ENCODE data around the gene ENPP1.

ENPP1 gene

DNA sequence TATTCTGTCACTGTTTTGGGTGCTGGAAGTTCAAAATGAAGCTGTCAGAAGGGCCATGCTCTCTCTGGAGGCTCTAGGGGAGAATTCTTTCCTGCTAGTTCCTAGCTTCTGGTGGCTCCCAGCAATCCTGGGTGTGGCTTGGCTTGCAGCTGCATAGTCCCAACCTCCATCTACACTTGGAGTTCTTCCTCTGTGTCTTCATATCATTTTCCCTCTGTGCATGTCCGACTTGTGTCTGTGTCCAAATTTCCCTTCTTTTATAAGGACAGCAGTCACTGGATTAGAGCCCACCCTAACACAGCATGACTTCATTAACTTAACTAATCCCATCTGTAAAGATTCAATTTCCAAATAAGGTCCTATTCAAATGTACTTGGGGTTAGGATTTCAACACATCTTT, 23.3 kb upstream of the ENPP1 start:
- DNase-seq (ENCODE audit: low read depth in 2 of 2): peak; percentile 35 to 41

DNA sequence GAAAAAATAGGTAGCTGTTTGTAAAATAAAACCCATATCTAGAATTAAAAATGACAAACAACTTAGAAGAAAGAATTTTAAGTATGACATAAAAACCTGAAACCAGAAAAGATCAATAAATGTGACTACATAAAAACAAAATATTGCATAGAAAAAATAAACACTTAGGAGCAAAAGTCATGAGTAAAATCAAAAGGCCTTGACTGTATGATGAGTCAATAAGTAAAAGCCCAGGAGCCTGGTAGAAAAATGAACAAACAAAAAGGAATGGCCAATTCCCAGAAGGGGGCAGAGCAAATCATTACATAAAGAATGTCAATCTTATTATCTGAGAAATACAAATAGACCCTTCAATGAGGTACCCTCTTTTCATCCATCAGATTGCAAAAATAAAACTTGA, 20.7 kb upstream of the ENPP1 start:
- DNase-seq (ENCODE audit: low read depth in 2 of 2): no peak

DNA sequence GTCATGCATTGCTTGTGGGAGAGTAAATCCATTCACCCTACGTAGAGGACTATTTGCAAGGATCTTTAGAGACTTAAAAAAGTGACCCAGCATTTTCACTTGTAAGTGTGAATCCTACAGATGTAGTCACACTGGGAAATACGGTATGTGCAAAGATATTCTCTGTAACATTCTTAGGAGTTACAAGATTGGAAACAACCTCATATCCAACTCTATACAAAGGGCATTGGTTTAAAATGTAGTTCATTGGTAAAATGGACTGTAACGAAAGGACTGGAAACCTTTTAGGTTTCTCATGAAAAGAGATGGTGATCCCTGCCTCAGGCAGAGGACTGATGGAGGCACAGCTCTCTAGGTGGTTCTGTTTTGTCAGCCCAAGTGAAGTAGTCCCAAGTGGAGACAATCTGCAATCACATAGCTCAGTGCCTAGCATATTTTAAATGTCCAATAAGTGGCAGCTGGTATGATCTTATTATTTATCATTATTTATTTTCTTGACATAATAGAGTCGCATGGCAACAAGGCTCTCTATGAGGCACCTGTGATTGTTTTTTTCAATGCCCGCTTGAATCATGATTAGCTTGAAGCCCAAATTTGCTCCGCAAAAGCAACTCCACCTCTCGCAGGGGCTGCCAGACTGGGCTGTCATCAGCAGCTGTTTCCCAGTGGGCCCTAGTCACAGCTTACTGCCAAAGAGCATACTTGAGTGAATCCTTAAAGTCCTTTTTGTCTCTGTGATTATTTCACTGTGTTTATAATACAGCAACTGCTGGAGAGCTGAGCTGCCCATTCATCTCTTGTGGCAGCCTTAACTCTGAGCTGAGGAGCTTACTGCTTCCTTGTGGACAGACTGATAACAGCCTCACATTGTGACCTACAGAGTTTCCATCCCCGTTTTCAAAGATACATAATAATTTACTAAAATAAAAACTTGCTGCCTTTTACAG, 19.8 kb upstream of the ENPP1 start:
- no peak for DNase-seq (ENCODE audit: low read depth in 2 of 2)

DNA sequence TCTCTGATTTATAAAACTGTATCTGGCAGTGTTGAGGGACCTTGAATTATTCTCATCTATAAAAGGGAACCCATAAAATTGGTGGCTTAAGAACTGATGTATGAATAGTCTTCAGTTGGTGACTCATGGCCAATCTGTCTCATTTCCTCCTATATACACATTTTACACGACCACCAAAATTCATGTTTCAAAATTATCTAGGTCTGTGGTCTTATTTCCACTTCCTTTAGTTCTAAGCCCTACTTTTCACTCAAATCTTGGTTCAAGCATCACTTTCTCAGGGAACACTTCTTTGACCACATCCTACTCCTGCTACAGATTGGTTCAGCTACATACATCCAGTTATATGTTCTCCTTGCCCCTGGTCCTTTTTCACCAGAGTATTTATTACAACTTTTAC, 18.6 kb upstream of the ENPP1 start:
- no peak for DNase-seq (ENCODE audit: low read depth in 2 of 2)

DNA sequence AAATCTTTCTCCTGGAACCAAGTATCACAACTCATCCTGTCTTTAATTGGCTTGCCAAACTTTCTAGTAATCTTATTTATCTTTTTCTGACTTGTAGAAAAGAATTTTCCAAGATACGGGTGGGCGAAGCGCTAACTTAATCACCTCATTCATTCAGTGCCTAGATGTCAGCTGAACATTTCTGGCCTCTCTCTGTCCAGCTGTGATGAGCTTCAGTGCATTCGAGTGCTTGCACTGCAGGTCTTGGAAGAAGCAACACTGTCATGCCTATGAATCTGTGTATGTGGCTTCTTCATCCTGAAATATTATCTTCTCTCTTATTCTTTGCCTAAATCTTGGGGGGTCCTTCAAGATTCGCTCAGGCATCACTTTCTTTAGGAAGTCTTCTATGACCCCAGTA, 16.3 kb upstream of the ENPP1 start:
- no peak for DNase-seq (ENCODE audit: low read depth in 2 of 2)

DNA sequence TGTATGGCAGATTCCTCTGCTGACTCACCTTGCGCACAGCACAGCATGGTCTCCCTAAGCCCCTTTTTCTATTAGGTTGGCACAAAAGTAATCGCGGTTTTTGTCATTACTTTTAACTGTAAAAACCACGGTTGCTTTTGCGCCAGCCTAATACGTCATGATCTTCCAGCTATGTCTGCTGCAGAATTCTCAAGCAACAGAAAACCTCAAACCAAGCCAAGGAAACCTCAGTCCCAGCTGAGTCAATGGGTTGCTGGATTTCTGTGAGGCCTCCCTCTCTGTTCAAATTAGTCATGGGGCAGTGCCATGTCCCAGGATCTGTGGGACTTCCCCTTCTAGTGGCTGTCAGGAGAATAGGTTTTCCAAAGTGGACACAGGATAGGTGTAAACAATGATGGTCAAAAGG, 15.7 kb upstream of the ENPP1 start:
- no peak for DNase-seq (ENCODE audit: low read depth in 2 of 2)

DNA sequence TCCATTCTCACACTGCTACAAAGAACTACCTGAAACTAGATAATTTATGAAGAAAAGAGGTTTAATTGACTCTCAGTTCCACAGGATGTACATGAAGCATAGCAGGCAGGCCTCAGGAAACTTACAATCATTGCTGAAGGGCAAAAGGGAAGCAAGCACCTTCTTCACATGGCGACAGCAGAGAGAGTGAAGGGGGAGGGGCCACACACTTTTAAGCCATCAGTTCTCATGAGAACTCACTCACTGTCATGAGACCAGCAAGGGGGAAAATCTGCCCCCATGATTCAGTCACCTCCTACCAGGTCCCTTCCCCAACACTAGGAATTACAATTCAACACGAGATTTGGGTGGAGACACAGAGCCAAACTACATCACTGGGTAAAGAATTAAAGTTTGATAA, 12.5 kb upstream of the ENPP1 start:
- DNase-seq (ENCODE audit: low read depth in 2 of 2): no peak

DNA sequence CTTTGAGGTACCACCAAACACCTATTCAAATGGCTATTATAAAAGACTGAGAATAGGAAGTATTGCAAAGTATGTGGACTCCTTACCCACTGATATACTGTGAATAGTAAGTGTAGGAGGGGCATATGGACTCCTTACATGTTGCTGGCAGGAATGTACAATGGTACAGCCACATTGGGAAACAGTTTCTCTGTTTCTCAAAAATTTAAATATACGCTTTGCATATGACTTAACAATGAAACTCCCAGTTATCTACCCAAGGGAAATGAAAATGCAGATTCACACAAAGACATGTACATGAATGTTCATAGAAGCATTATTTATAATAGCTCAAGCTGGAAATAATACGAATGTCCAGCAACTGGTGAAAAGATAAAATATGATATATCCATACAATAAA, 5.5 kb upstream of the ENPP1 start:
- DNase-seq (ENCODE audit: low read depth in 2 of 2): no peak

DNA sequence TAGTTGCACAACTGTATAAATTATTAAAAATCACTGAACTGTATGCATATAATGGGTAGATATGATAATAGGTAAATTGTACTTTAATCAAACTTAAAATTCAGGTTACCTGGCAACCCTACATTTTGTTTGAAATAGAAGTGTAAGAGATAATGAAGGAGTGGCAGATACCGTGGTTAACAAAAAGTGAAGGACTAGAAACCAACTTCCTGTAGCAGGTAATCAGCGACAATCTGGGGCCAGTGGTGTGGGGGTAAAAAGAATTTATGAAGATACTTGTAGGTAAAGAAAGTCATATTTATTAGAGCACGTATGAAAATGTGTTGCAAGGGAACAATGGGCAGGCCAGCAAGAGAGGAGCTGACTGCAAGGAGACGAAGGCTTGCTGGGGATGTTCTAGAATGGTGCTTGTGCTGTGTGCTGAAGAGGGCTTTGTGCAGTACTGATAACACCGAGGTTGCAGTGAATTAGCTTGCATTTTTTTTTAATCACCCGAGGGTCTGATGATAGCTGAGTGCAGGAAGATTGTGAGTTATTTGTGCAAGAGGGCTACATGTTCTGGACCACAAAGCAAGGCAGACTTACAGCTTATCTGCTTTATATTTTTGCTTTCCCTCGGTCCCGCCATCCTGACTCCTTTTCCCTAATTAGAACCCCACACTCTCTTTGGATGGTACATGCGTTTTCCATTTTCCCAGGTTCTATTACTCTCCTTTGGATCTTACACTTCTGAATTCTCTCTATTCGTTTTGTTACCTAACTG, 4.6 kb upstream of the ENPP1 start:
- DNase-seq (ENCODE audit: low read depth in 2 of 2): no peak

DNA sequence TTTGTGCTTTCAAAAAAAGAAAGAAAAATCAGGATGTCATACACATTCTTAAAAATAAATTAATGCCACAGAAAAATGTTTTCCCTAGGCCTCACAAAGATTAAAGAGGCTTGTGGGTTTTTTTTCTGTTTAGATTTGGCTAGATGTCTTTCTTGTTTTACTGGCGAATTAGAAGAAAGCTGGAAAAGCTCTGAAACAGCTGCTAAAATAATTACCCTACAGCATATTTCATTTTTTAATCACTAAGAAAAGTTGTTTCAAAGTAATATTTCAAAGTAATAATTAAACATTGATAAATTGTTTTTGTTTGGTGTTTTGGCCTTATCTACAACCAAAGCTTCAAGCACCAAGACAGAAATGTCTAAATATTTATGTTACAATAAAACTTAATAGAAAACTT, 3.7 kb upstream of the ENPP1 start:
- DNase-seq (ENCODE audit: low read depth in 2 of 2): no peak

DNA sequence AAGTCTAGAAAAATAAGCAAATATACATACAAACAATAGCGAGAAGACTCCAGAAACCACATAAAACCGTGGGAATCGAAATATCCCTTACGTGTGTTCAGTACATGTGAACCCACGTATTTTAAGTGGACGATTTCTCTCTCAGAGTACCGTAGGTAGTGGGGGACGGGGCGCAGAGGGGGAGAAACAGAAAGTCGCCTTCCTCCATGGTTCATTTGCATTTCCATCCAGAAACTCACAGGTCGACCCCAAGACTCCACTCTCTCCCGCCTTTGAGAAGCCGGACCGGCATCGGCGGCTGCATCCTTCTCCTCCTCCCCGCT, 538 bp upstream of the ENPP1 start:
- no peak for DNase-seq (ENCODE audit: low read depth in 2 of 2)

DNA sequence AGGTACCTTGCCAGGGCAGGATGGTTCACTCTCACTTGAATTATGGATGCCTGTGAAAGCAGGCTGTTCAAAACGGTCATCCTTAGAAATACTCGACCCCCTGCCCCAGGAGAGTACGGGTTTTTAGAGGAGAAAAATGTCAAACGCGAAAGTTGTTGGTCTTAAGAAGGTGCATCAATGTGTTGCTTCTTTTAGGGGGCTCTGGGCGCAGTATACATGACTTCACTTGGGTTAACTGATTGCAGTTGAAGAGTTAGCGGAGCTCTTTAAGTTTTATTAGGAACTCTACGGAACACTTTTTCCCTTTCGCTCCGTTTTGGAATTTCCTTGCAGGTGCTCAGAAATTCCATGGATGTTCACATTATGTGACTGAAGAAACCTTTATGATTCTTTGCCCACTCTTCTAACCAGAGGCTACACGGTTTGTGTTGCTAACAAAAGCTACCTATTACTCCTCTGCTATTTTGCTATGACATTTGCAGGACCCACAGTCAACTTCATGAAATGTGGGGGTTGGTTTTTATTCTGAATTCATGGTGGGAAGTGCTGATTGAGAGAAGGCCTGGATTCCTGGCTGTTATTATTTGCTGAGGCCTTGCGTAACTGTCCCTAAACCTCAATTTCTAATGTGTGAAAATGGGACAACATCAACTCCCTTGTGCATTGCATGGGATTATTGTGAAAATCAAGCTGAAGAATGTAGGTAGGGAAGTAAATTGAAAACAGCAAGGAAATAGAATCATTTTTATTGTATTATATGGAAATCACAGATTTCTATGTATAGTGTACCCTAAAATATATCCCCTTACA, 845 bp downstream of the ENPP1 start:
- no peak for DNase-seq (ENCODE audit: low read depth in 2 of 2)

DNA sequence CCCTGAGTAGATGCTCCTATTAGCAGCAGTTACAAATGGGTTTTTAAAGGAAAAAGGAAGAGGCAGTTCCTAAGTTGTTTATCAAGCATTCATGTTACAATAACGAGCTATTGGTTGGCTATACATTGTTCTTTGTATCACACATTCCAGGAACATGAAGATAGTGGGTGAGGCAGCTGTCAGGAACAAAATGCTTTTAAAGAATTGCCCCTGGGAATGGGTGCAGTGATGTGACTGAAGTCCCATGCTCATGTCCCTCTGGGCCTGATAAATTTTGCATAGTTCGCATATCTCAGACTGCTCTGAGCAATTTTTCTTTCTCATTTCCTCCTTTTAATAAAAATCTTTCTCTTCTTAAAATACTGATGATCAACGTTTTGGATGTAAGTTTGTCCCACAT, 3.7 kb downstream of the ENPP1 start:
- DNase-seq (ENCODE audit: low read depth in 2 of 2): no peak

DNA sequence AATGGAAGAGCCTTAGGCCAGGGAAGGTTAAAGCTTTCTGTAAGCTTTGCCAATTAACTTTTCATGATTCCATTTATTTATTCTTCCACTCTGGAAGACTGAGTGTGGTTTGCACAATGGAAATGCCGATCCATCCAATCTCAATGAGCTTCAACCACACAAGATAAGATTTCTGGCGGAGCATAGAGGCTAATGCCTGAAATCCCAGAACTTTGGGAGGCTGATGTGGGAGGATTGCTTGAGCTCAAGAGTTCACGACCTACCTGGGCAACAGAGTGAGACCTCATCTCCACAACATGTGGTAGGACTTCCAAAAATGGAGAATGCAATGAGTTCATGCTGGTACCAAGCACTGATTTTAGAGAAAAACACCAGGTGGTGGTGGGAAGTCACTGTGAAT, 6.2 kb downstream of the ENPP1 start:
- DNase-seq (ENCODE audit: low read depth in 2 of 2): no peak

DNA sequence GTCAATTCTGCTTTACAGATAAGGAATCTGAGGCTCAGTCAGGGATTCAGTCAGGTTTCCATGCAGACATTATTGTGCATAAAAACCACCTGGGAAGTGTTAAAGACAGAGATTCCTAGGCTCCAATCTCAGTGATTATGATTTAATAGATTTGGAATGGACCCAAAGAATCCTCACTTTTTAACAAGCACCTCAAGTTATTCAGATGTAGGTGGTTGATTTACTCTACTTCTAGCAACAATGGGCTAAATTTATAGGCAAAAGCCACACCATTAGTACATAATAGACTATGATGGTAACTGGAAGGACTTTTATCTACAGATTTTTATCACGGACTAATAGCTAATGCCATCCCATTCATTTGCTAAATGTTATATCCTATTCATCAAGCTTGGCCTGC, 9.0 kb downstream of the ENPP1 start:
- DNase-seq (ENCODE audit: low read depth in 2 of 2): no peak

DNA sequence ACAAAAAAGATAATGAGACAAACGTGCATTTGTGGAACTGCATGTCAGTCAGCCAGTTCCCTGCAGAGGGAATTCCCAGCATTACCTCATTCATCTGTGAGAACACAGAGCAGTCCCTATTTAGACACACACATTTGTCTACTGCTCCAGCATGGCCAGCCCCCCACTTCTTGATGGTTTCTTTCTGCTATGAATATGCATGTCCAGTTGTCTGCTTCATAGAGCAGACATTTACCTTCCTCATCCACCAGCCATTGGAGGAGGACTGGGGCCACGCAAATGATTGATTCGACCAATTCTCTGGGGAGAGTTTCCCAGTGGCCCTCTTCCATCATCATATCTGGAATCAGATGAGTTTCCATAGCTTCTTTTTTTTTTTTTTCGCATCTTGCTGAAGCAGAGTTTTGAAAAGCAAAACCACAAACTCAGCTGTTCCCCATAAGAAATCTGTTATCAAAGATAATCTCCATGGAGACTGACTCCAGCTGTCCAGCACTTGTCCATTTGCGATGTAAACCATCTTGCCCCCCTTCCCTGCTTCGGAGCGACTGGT, 11.8 kb downstream of the ENPP1 start:
- DNase-seq (ENCODE audit: low read depth in 2 of 2): no peak

DNA sequence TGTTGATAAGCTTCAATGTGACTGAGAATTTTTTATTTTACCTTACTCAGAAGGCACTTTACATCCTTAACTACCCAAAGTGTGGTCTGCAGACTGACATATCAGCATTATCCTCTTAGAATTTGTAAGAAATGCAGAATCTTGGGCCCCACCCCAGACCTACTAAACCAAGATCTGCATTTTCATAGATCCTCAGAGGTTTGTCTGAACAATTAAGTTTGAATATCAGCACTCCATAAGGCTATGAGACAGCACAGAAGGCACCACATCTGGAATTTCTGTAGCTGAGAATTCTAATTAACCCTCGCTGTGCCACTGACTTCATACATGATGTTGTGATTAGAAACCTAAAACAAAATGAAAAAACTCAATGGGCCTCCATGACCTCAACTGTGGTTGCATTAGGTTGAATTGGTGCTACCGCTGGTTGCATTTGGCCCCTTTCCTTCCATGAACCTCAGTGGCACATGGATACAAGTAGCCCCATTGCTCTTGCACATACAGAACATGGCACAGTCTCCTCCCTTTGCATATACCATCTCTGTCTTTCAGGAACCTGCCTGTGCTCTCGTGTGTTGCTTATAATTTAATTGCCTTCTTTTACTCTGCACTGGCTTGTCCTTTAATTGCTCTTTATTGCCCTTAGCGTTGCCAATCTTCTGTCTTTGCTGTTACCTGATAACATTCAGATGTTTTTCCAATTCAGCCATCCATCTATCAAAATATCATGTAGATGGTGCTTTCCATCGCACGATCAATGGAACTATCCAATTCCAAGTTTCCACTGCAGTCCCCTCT, 13.4 kb downstream of the ENPP1 start:
- no peak for DNase-seq (ENCODE audit: low read depth in 2 of 2)

DNA sequence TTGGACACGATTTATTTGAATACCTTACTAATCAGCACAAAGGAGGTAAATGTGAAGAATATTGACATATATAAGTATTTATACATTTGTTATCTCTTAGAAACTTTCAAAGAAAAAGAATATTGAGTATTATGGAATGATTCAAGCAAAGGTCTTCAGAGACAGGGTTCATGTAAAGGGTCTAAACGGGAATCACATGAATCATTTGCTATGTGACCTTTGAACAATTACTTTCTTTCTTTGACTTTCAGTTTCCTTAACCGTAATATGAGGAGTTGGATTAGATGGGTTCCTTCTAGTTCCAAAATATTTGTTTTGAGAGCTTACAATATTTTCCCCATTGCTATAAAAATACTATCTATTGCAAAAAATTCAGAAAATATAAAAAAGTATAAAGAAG, 14.3 kb downstream of the ENPP1 start:
- DNase-seq (ENCODE audit: low read depth in 2 of 2): no peak

DNA sequence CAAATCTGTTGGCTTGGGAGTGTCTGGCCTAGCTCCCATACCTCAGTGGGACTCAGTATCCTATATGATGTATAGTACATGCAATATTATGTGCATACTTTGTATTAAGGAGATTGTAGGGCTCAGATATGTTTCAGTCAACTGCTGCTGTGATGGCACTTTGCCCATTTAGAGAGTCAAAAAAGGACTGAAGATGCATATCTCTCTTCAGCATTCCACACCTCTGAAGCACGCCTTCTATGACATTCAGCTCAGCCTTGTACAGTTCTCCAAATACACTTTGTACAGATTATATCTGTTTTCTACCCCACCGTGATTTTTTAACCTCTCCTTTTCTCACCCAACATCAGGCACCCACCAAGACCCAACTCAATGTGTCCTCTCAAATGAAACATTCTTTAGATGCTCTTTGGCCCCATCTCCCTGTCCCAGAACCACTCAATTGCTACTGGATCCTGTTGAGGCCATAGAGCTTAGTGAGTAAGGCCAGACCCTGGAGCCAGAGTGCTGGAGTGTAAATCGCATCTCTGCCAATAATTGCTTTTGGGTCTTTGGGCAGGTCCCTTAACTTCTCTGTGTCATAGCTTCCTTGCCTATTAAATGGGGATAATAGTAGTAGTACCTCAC, 15.6 kb downstream of the ENPP1 start:
- DNase-seq (ENCODE audit: low read depth in 2 of 2): no peak

DNA sequence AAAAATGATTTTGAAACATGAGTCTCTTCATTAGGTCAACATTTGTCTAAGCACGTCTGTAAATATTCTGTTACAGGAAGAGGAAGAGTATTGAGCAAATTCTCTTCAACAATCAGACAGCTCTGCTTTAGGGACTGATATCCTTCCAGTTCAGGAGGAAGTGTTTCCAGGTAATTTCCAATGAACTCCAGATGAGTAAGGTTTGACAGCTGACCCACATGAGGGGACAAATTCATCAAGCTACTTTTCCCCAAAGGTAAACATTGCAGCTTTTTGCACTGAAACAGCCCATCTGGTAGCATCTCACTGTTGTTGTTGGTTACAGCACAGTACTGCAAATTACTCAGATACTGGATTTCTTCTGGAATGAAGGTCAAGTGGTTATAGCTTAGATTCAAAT, 18.1 kb downstream of the ENPP1 start:
- DNase-seq (ENCODE audit: low read depth in 2 of 2): no peak

DNA sequence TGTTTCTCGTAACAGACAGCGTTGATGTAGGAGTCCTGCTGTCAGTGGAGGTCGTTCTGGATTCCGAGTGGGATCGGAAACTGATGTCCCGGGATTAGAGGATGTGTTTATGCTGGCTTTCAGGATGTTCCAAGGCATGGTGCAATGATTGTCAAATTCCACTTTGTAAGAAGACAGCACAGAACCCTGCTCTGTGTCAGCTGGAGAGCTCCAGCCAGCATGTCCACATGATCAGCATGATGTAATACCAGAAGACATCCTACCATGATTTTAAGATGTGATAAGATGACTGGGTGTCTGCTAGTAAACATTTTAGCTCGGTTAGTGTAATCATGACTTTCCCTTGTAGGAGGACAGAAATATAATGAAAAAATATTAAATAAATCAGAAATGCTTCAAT, 20.3 kb downstream of the ENPP1 start:
- no peak for DNase-seq (ENCODE audit: low read depth in 2 of 2)

Data from fibroblast of skin of left quadriceps (primary cell).